Liver (tissue), 9 donors: ENCODE measurements around the gene SLC1A3. TPM values are rescaled to one million over a fixed set of nuclear protein-coding genes. Genes with fewer than 3 reads are reported as not detected.

Experiments
- DNase-seq: peaks from one replicate; pipeline ENCODE4 v3.0.0-alpha.2; 2017; ENCODE audit warnings: low spot score
- H3K27ac ChIP-seq, 2 donors: one replicate each; pipeline ENCODE4 v1.7.0; 2013; ENCODE audit warnings: inconsistent platforms in 2 of 2, low read length in 2 of 2, control low read depth in 1 of 2, low read depth in 1 of 2, mild to moderate bottlenecking in 1 of 2
- H3K27me3 ChIP-seq, 4 donors: one replicate each; pipeline versions ENCODE4 v1.6.1 to v1.7.0; 2013; ENCODE audit warnings: low read length in 3 of 4, inconsistent platforms in 1 of 4, mild to moderate bottlenecking in 1 of 4, moderate library complexity in 1 of 4; ENCODE audit not compliant: control insufficient read depth in 4 of 4, insufficient read depth in 4 of 4
- H3K36me3 ChIP-seq, 4 donors: one replicate each; pipeline versions ENCODE4 v1.6.1 to v1.7.0; 2013; ENCODE audit warnings: low read length in 3 of 4, mild to moderate bottlenecking in 3 of 4, low read depth in 1 of 4, moderate library complexity in 1 of 4; ENCODE audit not compliant: control insufficient read depth in 4 of 4, insufficient read depth in 3 of 4
- H3K4me1 ChIP-seq, 4 donors: one replicate each; pipeline versions ENCODE4 v1.6.1 to v1.7.0; 2013; ENCODE audit warnings: low read length in 3 of 4, mild to moderate bottlenecking in 3 of 4, moderate library complexity in 1 of 4; ENCODE audit not compliant: control insufficient read depth in 4 of 4, insufficient read depth in 4 of 4
- H3K4me3 ChIP-seq, 3 donors: one replicate each; pipeline versions ENCODE4 v1.6.1 to v1.7.0; 2013; ENCODE audit warnings: low read length in 3 of 3, control low read depth in 1 of 3, low read depth in 1 of 3, mild to moderate bottlenecking in 1 of 3
- H3K9ac ChIP-seq, 2 donors: one replicate each; pipeline ENCODE4 v1.7.0; 2013; ENCODE audit warnings: low read length in 2 of 2, mild to moderate bottlenecking in 2 of 2, moderate library complexity in 2 of 2, control low read depth in 1 of 2, low read depth in 1 of 2
- H3K9me3 ChIP-seq, 4 donors: one replicate each; pipeline versions ENCODE4 v1.6.1 to v1.7.0; 2013; ENCODE audit warnings: low read length in 3 of 4; ENCODE audit not compliant: control insufficient read depth in 4 of 4
- ATF3 ChIP-seq: IDR thresholded peaks from 2 replicates; pipeline ENCODE4 v1.6.1; 2016; ENCODE audit warnings: antibody characterized with exemption
- CTCF ChIP-seq: fragments of 150-350 bp; IDR thresholded peaks from 2 replicates; pipeline ENCODE4 v1.5.1; 2017; ENCODE audit warnings: improper control_type of control experiment, low read depth, low read length; ENCODE audit not compliant: missing input control
- EGR1 ChIP-seq, 2 donors: IDR thresholded peaks; 2 replicates each; pipeline ENCODE4 v1.6.1; 2016 to 2018; ENCODE audit warnings: antibody characterized with exemption in 2 of 2, low read depth in 2 of 2
- FOXA1 ChIP-seq: IDR thresholded peaks from 2 replicates; pipeline ENCODE4 v1.6.1; 2016; ENCODE audit warnings: antibody characterized with exemption
- FOXA2 ChIP-seq: IDR thresholded peaks from 2 replicates; pipeline ENCODE4 v1.6.1; 2016; ENCODE audit warnings: antibody characterized with exemption
- GABPA ChIP-seq, 2 donors: IDR thresholded peaks in 1 of 2; conservative IDR thresholded peaks in 1 of 2; 2 replicates each; pipeline ENCODE4 v1.6.1; 2016; ENCODE audit warnings: antibody characterized with exemption in 2 of 2, mild to moderate bottlenecking in 1 of 2, moderate library complexity in 1 of 2
- HNF4A ChIP-seq, 2 donors: conservative IDR thresholded peaks; 2 replicates each; pipeline ENCODE4 v1.6.1; 2016; ENCODE audit warnings: antibody characterized with exemption in 2 of 2, mild to moderate bottlenecking in 2 of 2
- HNF4G ChIP-seq: IDR thresholded peaks from 2 replicates; pipeline ENCODE4 v1.6.1; 2016; ENCODE audit warnings: antibody characterized with exemption
- JUND ChIP-seq, 2 donors: IDR thresholded peaks; 2 replicates each; pipeline ENCODE4 v1.6.1; 2016; ENCODE audit warnings: antibody characterized with exemption in 2 of 2
- MAX ChIP-seq: IDR thresholded peaks from 2 replicates; pipeline ENCODE4 v1.6.1; 2016; ENCODE audit warnings: antibody characterized with exemption
- NR2F2 ChIP-seq: IDR thresholded peaks from 2 replicates; pipeline ENCODE4 v1.6.1; 2016; ENCODE audit warnings: antibody characterized with exemption
- RAD21 ChIP-seq, 2 donors: IDR thresholded peaks; 2 replicates each; pipeline ENCODE4 v1.6.1; 2016; ENCODE audit warnings: antibody characterized with exemption in 2 of 2, mild to moderate bottlenecking in 2 of 2
- REST ChIP-seq: IDR thresholded peaks from 2 replicates; pipeline ENCODE4 v1.6.1; 2016; ENCODE audit warnings: antibody characterized with exemption, mild to moderate bottlenecking
- RXRA ChIP-seq, 2 donors: IDR thresholded peaks; 2 replicates each; pipeline ENCODE4 v1.6.1; 2017 to 2018; ENCODE audit warnings: antibody characterized with exemption in 2 of 2, mild to moderate bottlenecking in 1 of 2
- SP1 ChIP-seq: IDR thresholded peaks from 2 replicates; pipeline ENCODE4 v1.6.1; 2018; ENCODE audit warnings: antibody characterized with exemption, mild to moderate bottlenecking
- TAF1 ChIP-seq: conservative IDR thresholded peaks from 2 replicates; pipeline ENCODE4 v1.6.1; 2016; ENCODE audit warnings: antibody characterized with exemption, mild to moderate bottlenecking
- YY1 ChIP-seq: IDR thresholded peaks from 2 replicates; pipeline ENCODE4 v1.6.1; 2016; ENCODE audit warnings: antibody characterized with exemption, mild to moderate bottlenecking
- WGBS: extraction: QIAGEN DNeasy Blood & Tissue Kit; methylation state at CpG from one replicate; pipeline ENCODE4 v1.1.7; 2013; 5-methylcytosine and 5-hydroxymethylcytosine counted together
- polyA plus RNA-seq, 2 donors: library from polyadenylated mRNA; stranded (reverse) in 1 of 2; unstranded in 1 of 2; fragments of 200-250 nt in 1 of 2; fragments of >200 nt in 1 of 2; fragmentation: Nextera tagmentation in 1 of 2; extraction: Ambion mirVana in 1 of 2; gene quantifications; one replicate each; pipeline versions ENCODE4 v1.2.1 to v1.2.3, GENCODE V29; 2013 to 2015
- total RNA-seq, 2 donors: library from RNA; depleted of rRNA; stranded (reverse); fragments of >200 nt; gene quantifications; one replicate each; pipeline ENCODE4 v1.2.3, GENCODE V29; 2014
- TF ChIP-seq, protein P1 (sequence below): IDR thresholded peaks from 2 replicates; pipeline ENCODE4 v1.6.1; 2016; ENCODE audit warnings: antibody characterized with exemption
- donor health status: healthy.
- donor health status: healthy.
- donor health status: healthy.
- donor health status: healthy.
- donor health status: healthy.

The SLC1A3 gene
- total and polyA plus RNA-seq, 4 donors = 1.8 to 8.8 (median 2.8) TPM

- no peaks in the 10 kb centered on the region for H3K36me3 ChIP-seq
- H3K27ac ChIP-seq = no peak overlapping the region
- TF ChIP-seq YY1 (no peak), HNF4A (conservative IDR thresholded peaks at IDR 0.05) (no peak), EGR1 (IDR thresholded peaks at IDR 0.05; ENCODE audit: low read depth in 2 of 2) (no peak), HNF4G (no peak), TAF1 (no peak), ATF3 (no peak), CTCF (no peak), FOXA1 (no peak), NR2F2 (no peak), RAD21 (IDR thresholded peaks at IDR 0.05) (no peak), GABPA (IDR thresholded peaks at IDR 0.05 in 1 of 2, conservative IDR thresholded peaks at IDR 0.05 in 1 of 2) (no peak), REST (no peak), MAX (no peak), SP1 (no peak), JUND (IDR thresholded peaks at IDR 0.05) (no peak), RXRA (IDR thresholded peaks at IDR 0.05) (no peak), FOXA2 (no peak)
- TF ChIP-seq, protein P1, sequence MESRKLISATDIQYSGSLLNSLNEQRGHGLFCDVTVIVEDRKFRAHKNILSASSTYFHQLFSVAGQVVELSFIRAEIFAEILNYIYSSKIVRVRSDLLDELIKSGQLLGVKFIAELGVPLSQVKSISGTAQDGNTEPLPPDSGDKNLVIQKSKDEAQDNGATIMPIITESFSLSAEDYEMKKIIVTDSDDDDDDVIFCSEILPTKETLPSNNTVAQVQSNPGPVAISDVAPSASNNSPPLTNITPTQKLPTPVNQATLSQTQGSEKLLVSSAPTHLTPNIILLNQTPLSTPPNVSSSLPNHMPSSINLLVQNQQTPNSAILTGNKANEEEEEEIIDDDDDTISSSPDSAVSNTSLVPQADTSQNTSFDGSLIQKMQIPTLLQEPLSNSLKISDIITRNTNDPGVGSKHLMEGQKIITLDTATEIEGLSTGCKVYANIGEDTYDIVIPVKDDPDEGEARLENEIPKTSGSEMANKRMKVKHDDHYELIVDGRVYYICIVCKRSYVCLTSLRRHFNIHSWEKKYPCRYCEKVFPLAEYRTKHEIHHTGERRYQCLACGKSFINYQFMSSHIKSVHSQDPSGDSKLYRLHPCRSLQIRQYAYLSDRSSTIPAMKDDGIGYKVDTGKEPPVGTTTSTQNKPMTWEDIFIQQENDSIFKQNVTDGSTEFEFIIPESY = no peak
- H3K9me3 ChIP-seq = no peaks in the 10 kb centered on the region
- no peaks in the 10 kb centered on the region for H3K4me1 ChIP-seq
- WGBS = 90% methylated on average over 1 of the region's 1 CpG
- H3K4me3 ChIP-seq = no peak overlapping the region
- no peak for DNase-seq
- H3K27me3 ChIP-seq = no peaks in the 10 kb centered on the region
- H3K9ac ChIP-seq = no peak overlapping the region
Observed at GRCh38 chr5:36596247-36596646, 10.2 kb upstream of the SLC1A3 start.

- WGBS = 79% methylated on average over 6 of the region's 6 CpGs
Observed at GRCh38 chr5:36596756-36597155, 9.7 kb upstream of the SLC1A3 start.

More at GRCh38 chr5:36596756-36597155, 9.7 kb upstream of the SLC1A3 start:
- Histone ChIP-seq H3K27ac (no peak overlapping the region), H3K4me1 (no peaks in the 10 kb centered on the region), H3K27me3 (no peaks in the 10 kb centered on the region), H3K9me3 (no peaks in the 10 kb centered on the region), H3K9ac (no peak overlapping the region), H3K4me3 (no peak overlapping the region), H3K36me3 (no peaks in the 10 kb centered on the region)
- DNase-seq = no peak
- no peak for TF ChIP-seq NR2F2
